ENCODE results near the gene ZNF19. TPM values are rescaled to one million over a fixed set of nuclear protein-coding genes. Genes with fewer than 3 reads are reported as not detected.

Gene ZNF19
- total RNA-seq, 6 donors from 2014 or later = 9.4 to 44.0 (median 18.6) TPM

DNA sequence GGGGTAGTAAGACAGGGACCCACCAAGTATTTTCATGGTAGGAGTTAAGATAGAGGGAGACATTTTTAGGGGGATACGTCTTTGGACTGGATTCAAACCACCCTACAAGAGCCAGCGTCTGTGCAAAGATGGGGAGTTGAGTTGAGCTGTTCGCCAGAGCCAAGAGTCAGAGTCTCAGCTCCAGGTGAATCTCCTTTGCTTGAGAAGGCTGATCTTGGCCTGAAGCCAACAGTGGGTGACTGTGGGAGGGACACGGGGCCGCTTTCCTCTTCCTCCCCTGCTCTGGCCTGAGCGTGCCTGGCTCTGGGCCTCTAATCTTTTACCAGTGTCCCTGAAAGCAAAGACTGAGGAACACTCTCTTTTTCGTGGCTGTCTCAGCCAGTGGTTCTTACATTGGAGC, 52.7 kb downstream of the ZNF19 start:
- ATAC-seq (ENCODE audit: low FRiP score in 2 of 2) (no peak), DNase-seq (no peak)
- 71 to 87% methylated on average over 6 to 7 of the region's 7 CpGs for WGBS, 2 donors
- Histone ChIP-seq H3K9me3 (peaks cover 0 to 5% (median under 1%) of the 10 kb centered on the region in 4 donors), H3K4me3 (no peak overlapping the region), H3K27me3 (no peaks in the 10 kb centered on the region), H3K36me3 (no peaks in the 10 kb centered on the region), H3K4me1 (no peaks in the 10 kb centered on the region), H3K27ac (no peak overlapping the region)
- TF ChIP-seq POLR2AphosphoS5 (IDR thresholded peaks at IDR 0.05) = no peak
- TF ChIP-seq POLR2A (IDR thresholded peaks at IDR 0.05) = no peak
- no peak for TF ChIP-seq CTCF (IDR thresholded peaks at IDR 0.05)

- Histone ChIP-seq H3K4me3 (no peak overlapping the region), H3K9me3 (no peaks in the 10 kb centered on the region), H3K27ac (no peak overlapping the region), H3K36me3 (no peaks in the 10 kb centered on the region), H3K27me3 (no peaks in the 10 kb centered on the region), H3K4me1 (no peaks in the 10 kb centered on the region)
- TF ChIP-seq POLR2AphosphoS5 (IDR thresholded peaks at IDR 0.05) (no peak), CTCF (IDR thresholded peaks at IDR 0.05) (no peak), EP300 (IDR thresholded peaks at IDR 0.05) (no peak), POLR2A (IDR thresholded peaks at IDR 0.05) (no peak)
- ATAC-seq (ENCODE audit: low FRiP score in 2 of 2) (no peak), DNase-seq (peak in 1 of 2 donors; percentile 38)
- 80 to 89% methylated on average over 3 to 6 of the region's 6 CpGs for WGBS, 2 donors
Observed at GRCh38 chr16:71432906-71433305, 56.2 kb downstream of the ZNF19 start.

- no peaks in the 10 kb centered on the region for H3K4me1 ChIP-seq
- TF ChIP-seq POLR2AphosphoS5 (IDR thresholded peaks at IDR 0.05) = no peak
- TF ChIP-seq EP300 (IDR thresholded peaks at IDR 0.05) = no peak
- TF ChIP-seq POLR2A (IDR thresholded peaks at IDR 0.05) = no peak
- TF ChIP-seq CTCF (IDR thresholded peaks at IDR 0.05) = no peak
- H3K27me3 ChIP-seq = no peaks in the 10 kb centered on the region
- peak in 1 of 2 donors; percentile 46 for DNase-seq
- no peaks in the 10 kb centered on the region for H3K9me3 ChIP-seq
- WGBS, 2 donors = 95 to 98% methylated on average over 6 to 7 of the region's 9 CpGs
- peak in 1 of 2 donors; percentile 7 for ATAC-seq (ENCODE audit: low FRiP score in 2 of 2)
- H3K27ac ChIP-seq = no peak overlapping the region
- H3K4me3 ChIP-seq = no peak overlapping the region
- H3K36me3 ChIP-seq = no peaks in the 10 kb centered on the region
Observed at GRCh38 chr16:71431991-71432390, 57.1 kb downstream of the ZNF19 start.

DNA sequence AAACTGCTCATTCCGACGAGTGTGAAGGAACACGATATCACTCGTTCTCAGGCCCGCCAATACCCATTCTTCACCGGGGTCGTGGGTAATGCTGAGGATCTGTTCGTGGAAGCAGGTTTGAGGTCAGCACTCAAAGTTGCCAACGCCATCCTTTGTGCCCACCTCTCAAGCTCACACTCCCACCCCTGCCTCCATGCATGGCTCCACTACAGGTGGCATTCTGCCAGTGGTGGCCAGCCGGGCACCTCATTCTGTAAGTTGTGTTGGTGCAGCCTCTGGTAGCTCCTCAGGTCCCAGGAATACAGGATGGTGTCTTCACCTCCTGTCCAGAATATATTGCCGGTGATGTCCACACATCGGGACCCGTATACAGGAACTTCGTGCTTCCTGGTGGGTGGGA, 57.9 kb downstream of the ZNF19 start:
- H3K27ac ChIP-seq = no peak overlapping the region
- peaks cover 0 to 5% (median 0%) of the 10 kb centered on the region in 4 donors for H3K4me1 ChIP-seq
- H3K9me3 ChIP-seq = no peaks in the 10 kb centered on the region
- 87 to 88% methylated on average over 13 to 14 of the region's 14 CpGs for WGBS, 2 donors
- DNase-seq = no peak
- TF ChIP-seq POLR2A (IDR thresholded peaks at IDR 0.05) (no peak), POLR2AphosphoS5 (IDR thresholded peaks at IDR 0.05) (no peak), EP300 (IDR thresholded peaks at IDR 0.05) (no peak), CTCF (IDR thresholded peaks at IDR 0.05) (no peak)
- no peaks in the 10 kb centered on the region for H3K36me3 ChIP-seq
- no peak for ATAC-seq (ENCODE audit: low FRiP score in 2 of 2)
- H3K27me3 ChIP-seq = peaks cover 0 to under 1% (median 0%) of the 10 kb centered on the region in 4 donors
- no peak overlapping the region for H3K4me3 ChIP-seq

DNA sequence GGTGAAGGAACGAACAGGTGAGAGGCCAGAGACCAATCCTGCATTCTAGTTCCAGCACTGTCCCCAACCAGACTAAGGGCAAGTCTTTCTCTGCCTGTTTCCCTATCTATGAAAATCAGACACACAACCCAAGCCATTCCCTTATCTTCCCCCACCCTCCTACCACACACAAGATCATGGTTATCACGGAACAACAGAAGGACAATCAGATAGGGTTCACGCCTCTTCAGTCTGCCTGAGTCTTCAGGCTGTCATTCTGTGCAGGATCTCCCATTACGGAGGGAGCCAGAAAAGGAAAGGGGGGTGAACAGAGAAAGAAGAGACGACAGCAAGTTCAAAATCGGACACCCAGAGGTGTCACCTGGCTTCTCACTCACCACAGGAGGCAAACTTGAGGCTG, 58.4 kb downstream of the ZNF19 start:
- Histone ChIP-seq H3K36me3 (no peaks in the 10 kb centered on the region), H3K27ac (no peak overlapping the region), H3K4me1 (peaks cover 0 to 9% (median 0%) of the 10 kb centered on the region in 4 donors), H3K27me3 (peaks cover 0 to 5% (median 2%) of the 10 kb centered on the region in 4 donors), H3K4me3 (no peak overlapping the region), H3K9me3 (no peaks in the 10 kb centered on the region)
- TF ChIP-seq EP300 (IDR thresholded peaks at IDR 0.05) = no peak
- TF ChIP-seq POLR2A (IDR thresholded peaks at IDR 0.05) = no peak
- TF ChIP-seq POLR2AphosphoS5 (IDR thresholded peaks at IDR 0.05) = no peak
- TF ChIP-seq CTCF (IDR thresholded peaks at IDR 0.05) = no peak
- ATAC-seq (ENCODE audit: low FRiP score in 2 of 2) (no peak), DNase-seq (no peak)
- 65% methylated on average over 6 of the region's 6 CpGs for WGBS, 2 donors

Measured in upper lobe of left lung (tissue), 6 donors.